Lower lobe of right lung (tissue), 2 donors: ENCODE results near the gene CCNE1. TPM values are rescaled to one million over a fixed set of nuclear protein-coding genes. Genes with fewer than 3 reads are reported as not detected.
A peak's percentile ranks its signal among the peaks of the same experiment; 100 is the strongest.

Experiments
- ATAC-seq, 2 donors: fragments of 200-7000 bp; cut with Tn5 transposase; one replicate each; pipeline ENCODE4 v1.9.1; 2020 to 2022; ENCODE audit warnings: mild to moderate bottlenecking in 2 of 2, moderate library complexity in 2 of 2
- DNase-seq: peaks from one replicate; pipeline ENCODE4 v3.0.0-alpha.2; 2020
- H3K27ac ChIP-seq: fragments of 200-600 bp; one replicate; pipeline ENCODE4 v1.8.0; 2022
- H3K27me3 ChIP-seq: fragments of 200-600 bp; one replicate; pipeline ENCODE4 v1.8.0; 2022; ENCODE audit warnings: low read depth
- H3K36me3 ChIP-seq: fragments of 200-600 bp; one replicate; pipeline ENCODE4 v1.8.0; 2022; ENCODE audit warnings: mild to moderate bottlenecking
- H3K4me1 ChIP-seq: fragments of 200-600 bp; one replicate; pipeline ENCODE4 v1.8.0; 2022
- H3K4me3 ChIP-seq: fragments of 200-600 bp; one replicate; pipeline ENCODE4 v1.8.0; 2022; ENCODE audit warnings: mild to moderate bottlenecking
- H3K9me3 ChIP-seq: fragments of 200-600 bp; one replicate; pipeline ENCODE4 v1.8.0; 2022
- CTCF ChIP-seq: fragments of 200-600 bp; IDR thresholded peaks from one replicate; pipeline ENCODE4 v1.8.0; 2022; ENCODE audit warnings: antibody characterized with exemption, mild to moderate bottlenecking
- intact Hi-C: fragments of 100-400 bp; cut with DNase I; formaldehyde crosslinking; loops from one replicate; pipeline ENCODE4 v1.11.0; 2022
- total RNA-seq: library from RNA; stranded (reverse); fragmentation: NEBNext Ultra II Directional; extraction: Animal tissue kit (Norgen Biotek cat#: 25700); gene quantifications from one replicate; pipeline ENCODE4 v1.2.1, GENCODE V29; 2021
- donor health status: DM: no; HTN: yes; CAD: no; lungs with severe emphysema.

The CCNE1 gene
- total RNA-seq, 1 donor from 2014 or later, result 1.0 TPM

DNA sequence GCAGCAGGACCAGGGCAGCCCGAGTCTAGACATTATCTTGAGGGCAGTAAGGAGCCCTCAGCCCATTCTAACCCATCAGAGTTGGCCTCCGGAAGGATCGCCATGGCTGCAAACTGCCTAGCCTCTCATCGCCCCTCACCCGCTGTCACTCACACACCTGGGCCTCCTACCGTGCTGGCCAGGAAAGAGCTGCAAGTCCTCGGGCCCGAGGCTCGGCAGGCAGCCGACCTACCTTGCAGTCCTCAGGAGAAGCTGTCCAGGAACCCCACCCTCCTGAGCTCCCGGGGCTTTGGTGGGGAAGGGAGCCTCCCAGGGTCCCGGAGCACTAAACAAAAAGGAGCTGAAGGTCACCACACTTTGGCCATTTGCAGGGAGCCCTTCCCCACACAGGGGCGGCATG is 46.8 kb downstream of the CCNE1 start:
- no peaks in the 10 kb centered on the region for H3K9me3 ChIP-seq
- H3K4me1 ChIP-seq, result no peaks in the 10 kb centered on the region
- no peak overlapping the region for H3K4me3 ChIP-seq
- ATAC-seq (no peak), DNase-seq (no peak)
- intact Hi-C loops, result no loop called here
- peaks cover 23% of the 10 kb centered on the region for H3K27me3 ChIP-seq
- no peak for TF ChIP-seq CTCF
- no peaks in the 10 kb centered on the region for H3K36me3 ChIP-seq
- H3K27ac ChIP-seq, result no peak overlapping the region

- Histone ChIP-seq H3K9me3 (no peaks in the 10 kb centered on the region), H3K4me1 (no peaks in the 10 kb centered on the region), H3K27me3 (peaks cover 28% of the 10 kb centered on the region), H3K27ac (no peak overlapping the region), H3K4me3 (no peak overlapping the region), H3K36me3 (no peaks in the 10 kb centered on the region)
- TF ChIP-seq CTCF, result no peak
- no peak for ATAC-seq
- intact Hi-C loops, result no loop called here
- DNase-seq, result no peak
These were observed 48.7 kb downstream of the CCNE1 start for GRCh38 chr19:29860492-29860891.

- Histone ChIP-seq H3K4me1 (no peaks in the 10 kb centered on the region), H3K27ac (no peak overlapping the region), H3K27me3 (peaks cover 28% of the 10 kb centered on the region), H3K36me3 (no peaks in the 10 kb centered on the region), H3K9me3 (no peaks in the 10 kb centered on the region), H3K4me3 (no peak overlapping the region)
- ATAC-seq (no peak), DNase-seq (no peak)
- intact Hi-C loops, result no loop called here
- no peak for TF ChIP-seq CTCF
These were observed 49.8 kb downstream of the CCNE1 start for GRCh38 chr19:29861574-29861973.

DNA sequence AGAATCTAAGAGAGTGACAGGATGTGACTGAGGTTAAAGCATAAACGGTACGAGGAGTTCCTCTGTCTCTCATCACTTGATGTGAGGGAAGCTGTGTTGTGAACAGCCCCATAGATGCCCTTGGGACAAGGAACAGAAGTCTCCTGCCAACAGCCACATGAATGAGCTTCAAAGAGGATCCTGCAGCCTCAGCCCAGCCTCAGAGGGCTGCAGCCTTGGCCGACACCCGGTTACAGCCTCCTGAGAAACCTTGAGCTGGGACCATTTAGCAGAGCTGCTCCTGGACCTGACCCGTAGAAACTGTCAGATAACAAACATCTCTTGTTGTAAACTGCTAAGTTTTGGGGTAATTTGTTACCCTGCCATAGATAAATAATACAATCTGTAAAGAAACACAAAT is 54.2 kb downstream of the CCNE1 start:
- DNase-seq, result no peak
- Histone ChIP-seq H3K27me3 (peaks cover 19% of the 10 kb centered on the region), H3K36me3 (no peaks in the 10 kb centered on the region), H3K27ac (no peak overlapping the region), H3K4me3 (no peak overlapping the region), H3K4me1 (no peaks in the 10 kb centered on the region), H3K9me3 (peaks cover 11% of the 10 kb centered on the region)
- no peak for TF ChIP-seq CTCF
- ATAC-seq, result no peak
- intact Hi-C loops, result no loop called here

- no peak for ATAC-seq
- peaks cover 11% of the 10 kb centered on the region for H3K9me3 ChIP-seq
- no peak for TF ChIP-seq CTCF
- peaks cover 34% of the 10 kb centered on the region for H3K27me3 ChIP-seq
- no peak for DNase-seq
- no peaks in the 10 kb centered on the region for H3K36me3 ChIP-seq
- H3K4me3 ChIP-seq, result no peak overlapping the region
- intact Hi-C loops, result no loop called here
- H3K4me1 ChIP-seq, result peaks cover 8% of the 10 kb centered on the region
- H3K27ac ChIP-seq, result no peak overlapping the region
These were observed 56.2 kb downstream of the CCNE1 start for GRCh38 chr19:29867984-29868383.

DNA sequence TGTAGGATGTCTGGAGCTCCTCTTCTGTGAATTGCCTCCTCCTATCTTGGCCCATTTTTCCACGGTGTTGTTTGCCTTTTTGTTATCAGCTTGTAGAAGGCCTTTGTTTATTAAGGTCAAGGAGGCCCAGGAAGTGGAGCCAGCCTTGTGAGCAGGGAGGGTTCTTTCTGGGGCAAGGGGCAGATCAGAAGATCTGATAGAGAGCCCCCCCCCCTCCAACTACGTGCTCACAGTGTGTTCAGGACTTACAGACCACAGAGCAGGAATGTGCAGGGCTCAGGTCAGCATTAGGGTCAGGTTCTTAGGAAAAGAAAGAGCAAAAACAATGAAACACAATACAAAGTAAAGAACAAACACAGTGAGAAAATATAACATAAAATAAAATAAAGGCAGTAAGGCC is 59.4 kb downstream of the CCNE1 start:
- DNase-seq, result no peak
- intact Hi-C loops, result loop anchor here (10.0 kb wide), 1 partner anchor 126 kb away; no protein-coding TSS in a partner anchor

More for the DNA sequence above, 59.4 kb downstream of the CCNE1 start:
- Histone ChIP-seq H3K9me3 (peaks cover 11% of the 10 kb centered on the region), H3K27me3 (peaks cover 39% of the 10 kb centered on the region), H3K4me3 (no peak overlapping the region), H3K36me3 (no peaks in the 10 kb centered on the region), H3K4me1 (peaks cover 17% of the 10 kb centered on the region), H3K27ac (no peak overlapping the region)
- ATAC-seq, result peak in 1 of 2 donors; percentile 39
- TF ChIP-seq CTCF, result no peak
